Keratinocyte (primary cell): Measurements from ENCODE around the gene DNAJC13. TPM values are rescaled to one million over a fixed set of nuclear protein-coding genes. Genes with fewer than 3 reads are reported as not detected.

Experiments
- DNase-seq: peaks from one replicate; pipeline ENCODE4 v3.0.0-alpha.2; 2011; ENCODE audit warnings: low read depth, missing footprints, low spot score
- FAIRE-seq: peaks from 2 replicates; lab custom pipeline; 2011; peaks lifted over from hg19 to GRCh38; lab: Jason Lieb, UNC
- H2AFZ ChIP-seq: 2 replicates; pipeline ENCODE4 v1.6.0; 2012; ENCODE audit warnings: low read length, control low read depth, inconsistent platforms; ENCODE audit not compliant: control insufficient read depth
- H3K27ac ChIP-seq: 2 replicates; pipeline ENCODE4 v1.5.1; 2011; ENCODE audit warnings: low read length; ENCODE audit not compliant: control insufficient read depth, insufficient read depth
- H3K27me3 ChIP-seq: 3 replicates; pipeline ENCODE4 v1.6.0; 2011; ENCODE audit warnings: low read length; ENCODE audit not compliant: control insufficient read depth, insufficient read depth; ENCODE audit errors: extremely low read depth
- H3K36me3 ChIP-seq, 2 experiments: 2 replicates in 1 of 2; 3 replicates in 1 of 2; pipeline ENCODE4 v1.5.1; 2011; ENCODE audit warnings: low read length in 2 of 2, mild to moderate bottlenecking in 1 of 2; ENCODE audit not compliant: control insufficient read depth in 2 of 2, insufficient read depth in 2 of 2; ENCODE audit errors: extremely low read depth in 1 of 2
- H3K4me1 ChIP-seq: 3 replicates; pipeline ENCODE4 v1.5.1; 2011; ENCODE audit warnings: low read length; ENCODE audit not compliant: control insufficient read depth, insufficient read depth; ENCODE audit errors: extremely low read depth
- H3K4me2 ChIP-seq: 3 replicates; pipeline ENCODE4 v1.6.0; 2011; ENCODE audit warnings: low read depth, low read length; ENCODE audit not compliant: control insufficient read depth, insufficient read depth; ENCODE audit errors: extremely low read depth
- H3K4me3 ChIP-seq, 3 experiments: fragments of 200-600 bp in 1 of 3; sonication (generic) in 1 of 3; 2 replicates in 2 of 3; 3 replicates in 1 of 3; pipeline ENCODE4 v1.5.1; 2011 to 2016; ENCODE audit warnings: low read length in 3 of 3, mild to moderate bottlenecking in 3 of 3, control low read depth in 2 of 3, inconsistent platforms in 1 of 3, low read depth in 1 of 3, mixed read lengths in 1 of 3, mixed run types in 1 of 3, moderate library complexity in 1 of 3; ENCODE audit not compliant: control insufficient read depth in 2 of 3, insufficient read depth in 2 of 3; ENCODE audit errors: extremely low read depth in 1 of 3
- H3K79me2 ChIP-seq: 2 replicates; pipeline ENCODE4 v1.6.0; 2012; ENCODE audit warnings: low read length; ENCODE audit not compliant: control insufficient read depth, insufficient read depth
- H3K9ac ChIP-seq: 3 replicates; pipeline ENCODE4 v1.6.0; 2011; ENCODE audit warnings: low read length; ENCODE audit not compliant: control insufficient read depth, insufficient read depth; ENCODE audit errors: extremely low read depth
- H3K9me1 ChIP-seq: 3 replicates; pipeline ENCODE4 v1.6.0; 2011; ENCODE audit warnings: low read length; ENCODE audit not compliant: control insufficient read depth, insufficient read depth; ENCODE audit errors: extremely low read depth
- H3K9me3 ChIP-seq: 2 replicates; pipeline ENCODE4 v1.5.1; 2012; ENCODE audit warnings: low read depth, low read length; ENCODE audit not compliant: control insufficient read depth
- H4K20me1 ChIP-seq: 3 replicates; pipeline ENCODE4 v1.6.0; 2011; ENCODE audit warnings: low read length; ENCODE audit not compliant: control insufficient read depth, insufficient read depth; ENCODE audit errors: extremely low read depth
- CTCF ChIP-seq, 3 experiments: IDR thresholded peaks in 1 of 3; conservative IDR thresholded peaks in 1 of 3; optimal IDR thresholded peaks in 1 of 3; 2 replicates in 2 of 3; 3 replicates in 1 of 3; pipeline versions ENCODE3 to v1.5.1; 2011; ENCODE audit warnings: low read length in 3 of 3, mild to moderate bottlenecking in 3 of 3, moderate library complexity in 2 of 3, control low read depth in 1 of 3, inconsistent platforms in 1 of 3; ENCODE audit not compliant: insufficient read depth in 2 of 3; ENCODE audit errors: extremely low read depth in 1 of 3
- EZH2 ChIP-seq: IDR thresholded peaks from one replicate; pipeline ENCODE4 v1.6.1; 2012; ENCODE audit warnings: inconsistent platforms, mild to moderate bottlenecking, low read length, moderate library complexity
- dilution Hi-C: fragments of 300-500 bp; cut with MboI; formaldehyde crosslinking; loops from one replicate; pipeline ENCODE4 v1.7.0; 2020; ENCODE audit warnings: low sequenced_read_pairs; ENCODE audit not compliant: extremely low pct_ligation_motif_present
- polyA plus RNA-seq, 5 experiments: library from polyadenylated mRNA; depleted of rRNA in 3 of 5; stranded (reverse) in 3 of 5; stranded (forward) in 1 of 5; unstranded in 1 of 5; fragments of >200 nt; gene quantifications; 1 replicate in 1 of 5; 2 replicates in 3 of 5; 3 replicates in 1 of 5; pipeline versions ENCODE4 v1.2.1 to v1.2.3, GENCODE V29; 2011 to 2012; ENCODE audit warnings: missing spikeins in 2 of 5, low read depth in 1 of 5, low replicate concordance in 1 of 5

The DNAJC13 gene
- polyA plus RNA-seq, 1 donor (not counting 4 experiments of a cell fraction or from before 2014, with no cell fraction given): 24.3 TPM

- H4K20me1 ChIP-seq: no peaks in the 10 kb centered on the region
- no peak overlapping the region for H3K9ac ChIP-seq
- H3K27me3 ChIP-seq: no peaks in the 10 kb centered on the region
- no peaks in the 10 kb centered on the region for H3K79me2 ChIP-seq
- H3K36me3 ChIP-seq: peaks cover 10 to 14% of the 10 kb centered on the region in 2 experiments
- no peak overlapping the region for H3K27ac ChIP-seq
- no peak overlapping the region for H3K4me3 ChIP-seq
- dilution Hi-C loops: no loop called here
- TF ChIP-seq CTCF (optimal IDR thresholded peaks at IDR 0.05 in 1 of 3, IDR thresholded peaks at IDR 0.05 in 1 of 3, conservative IDR thresholded peaks at IDR 0.05 in 1 of 3; ENCODE audit: extremely low read depth in 1 of 3, insufficient read depth in 2 of 3, low read length in 3 of 3): no peak
- no peak for TF ChIP-seq EZH2
- H3K4me1 ChIP-seq: no peaks in the 10 kb centered on the region
- H3K4me2 ChIP-seq: no peak overlapping the region
- H3K9me1 ChIP-seq: no peaks in the 10 kb centered on the region
- H3K9me3 ChIP-seq: no peaks in the 10 kb centered on the region
- DNase-seq: no peak
- H2AFZ ChIP-seq: no peak overlapping the region
- FAIRE-seq: no peak
Observed at GRCh38 chr3:132509506-132509905, 92.2 kb downstream of the DNAJC13 start.

GRCh38 chr3:132513057-132513456, 95.8 kb downstream of the DNAJC13 start:
- no peak overlapping the region for H3K4me3 ChIP-seq
- no peaks in the 10 kb centered on the region for H3K27me3 ChIP-seq
- H3K9ac ChIP-seq: no peak overlapping the region
- H3K36me3 ChIP-seq: peaks cover 7 to 13% of the 10 kb centered on the region in 2 experiments
- H3K4me2 ChIP-seq: no peak overlapping the region
- no peaks in the 10 kb centered on the region for H3K4me1 ChIP-seq
- H3K79me2 ChIP-seq: no peaks in the 10 kb centered on the region
- dilution Hi-C loops: no loop called here
- DNase-seq (no peak), FAIRE-seq (no peak)
- no peak overlapping the region for H3K27ac ChIP-seq
- no peaks in the 10 kb centered on the region for H4K20me1 ChIP-seq
- TF ChIP-seq EZH2 (no peak), CTCF (optimal IDR thresholded peaks at IDR 0.05 in 1 of 3, IDR thresholded peaks at IDR 0.05 in 1 of 3, conservative IDR thresholded peaks at IDR 0.05 in 1 of 3; ENCODE audit: extremely low read depth in 1 of 3, insufficient read depth in 2 of 3, low read length in 3 of 3) (no peak)
- H3K9me1 ChIP-seq: no peaks in the 10 kb centered on the region
- no peaks in the 10 kb centered on the region for H3K9me3 ChIP-seq
- H2AFZ ChIP-seq: no peak overlapping the region
